ENCODE results near the gene CXCR5.

Gene CXCR5

DNA sequence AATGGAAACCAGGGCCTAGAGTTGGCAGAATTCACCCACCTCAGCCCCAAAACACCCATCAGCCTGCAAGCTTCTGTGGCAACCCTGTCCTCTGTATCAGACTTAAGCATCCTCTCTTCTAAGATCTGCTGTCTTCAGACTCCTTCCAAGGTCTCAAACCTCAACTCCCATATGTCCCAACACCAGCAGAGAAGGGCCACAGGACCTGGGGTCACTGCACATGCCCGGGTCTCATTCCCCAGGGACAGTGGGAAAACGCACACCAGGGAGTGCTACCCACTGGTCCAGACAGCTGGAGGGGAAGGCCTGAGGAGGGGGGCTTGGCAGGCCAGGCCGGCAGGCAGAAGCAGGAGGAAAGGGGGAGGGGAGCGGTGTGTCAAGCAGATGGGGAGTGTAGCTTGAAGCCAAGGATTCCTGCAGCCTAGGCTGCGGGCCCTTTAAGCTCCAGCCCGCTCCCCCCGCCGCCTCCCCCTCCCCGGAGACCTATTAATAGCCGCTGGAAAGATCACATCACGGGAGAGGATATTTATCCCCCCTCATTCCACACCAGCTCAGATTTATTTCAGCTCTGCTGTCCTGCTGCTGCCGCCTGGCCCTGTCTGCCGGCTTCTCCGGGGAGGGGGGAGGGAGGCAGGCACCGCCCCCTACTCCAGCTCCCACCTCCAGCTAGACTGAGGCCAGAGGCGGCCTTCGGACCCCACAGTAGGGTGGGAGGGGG lies 25.4 kb downstream of the CXCR5 start:
- peak; percentile 87 for DNase-seq (ENCODE audit: extremely low read depth, low read depth)
- H3K4me3 ChIP-seq (replicated peaks; ENCODE audit: low read depth, low read length) = peak overlapping the region; percentile 45
- no peak for TF ChIP-seq CTCF (IDR thresholded peaks at IDR 0.05; ENCODE audit: low read depth, low read length, missing control alignments)

- no peak for DNase-seq (ENCODE audit: extremely low read depth, low read depth)
- TF ChIP-seq CTCF (IDR thresholded peaks at IDR 0.05; ENCODE audit: low read depth, low read length, missing control alignments) = no peak
- peak overlapping the region; percentile 45 for H3K4me3 ChIP-seq (replicated peaks; ENCODE audit: low read depth, low read length)
Observed at GRCh38 chr11:118909619-118910308, 26.1 kb downstream of the CXCR5 start.

DNA sequence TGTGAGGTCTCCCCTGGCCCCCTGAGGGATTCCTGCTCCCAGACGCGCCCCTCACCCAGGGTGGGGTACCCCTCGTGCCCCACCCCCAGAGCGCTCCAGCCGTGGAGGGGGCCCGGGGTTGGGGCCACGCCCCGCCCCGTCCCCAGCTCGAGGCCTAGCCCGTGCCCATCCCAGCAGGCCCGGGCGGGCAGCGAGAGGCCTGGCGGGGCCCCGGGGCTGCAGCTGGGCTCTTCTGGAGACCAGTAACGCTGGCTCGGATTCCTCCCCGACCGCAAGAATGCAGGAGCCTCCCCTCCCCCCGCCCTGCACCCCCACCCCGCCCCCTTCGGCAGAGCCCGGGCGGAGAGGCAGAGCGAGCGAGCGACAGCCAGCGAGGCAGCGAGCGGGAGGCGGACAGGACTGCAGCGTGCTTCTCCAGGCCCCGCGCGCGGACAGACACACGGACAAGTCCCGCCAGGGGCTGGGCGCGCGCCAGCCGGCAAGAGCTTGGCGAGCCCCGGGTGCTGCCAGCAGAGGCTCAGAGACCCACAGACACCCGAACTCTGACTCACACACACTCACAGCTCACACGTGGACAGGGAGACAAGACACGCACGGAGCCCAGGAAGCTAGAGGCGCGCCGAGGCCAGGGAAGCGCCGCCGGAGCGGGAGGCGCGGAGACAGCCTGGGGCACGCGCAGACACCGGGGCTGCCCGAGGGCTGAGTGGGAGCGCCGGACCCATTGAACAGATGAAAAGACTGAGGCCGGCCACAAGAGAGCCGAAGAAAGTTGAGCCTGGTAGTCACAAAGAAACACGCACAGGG lies 26.8 kb downstream of the CXCR5 start:
- TF ChIP-seq CTCF (IDR thresholded peaks at IDR 0.05; ENCODE audit: low read depth, low read length, missing control alignments) = no peak
- H3K4me3 ChIP-seq (replicated peaks; ENCODE audit: low read depth, low read length) = peak overlapping the region; percentile 45
- no peak for DNase-seq (ENCODE audit: extremely low read depth, low read depth)

DNA sequence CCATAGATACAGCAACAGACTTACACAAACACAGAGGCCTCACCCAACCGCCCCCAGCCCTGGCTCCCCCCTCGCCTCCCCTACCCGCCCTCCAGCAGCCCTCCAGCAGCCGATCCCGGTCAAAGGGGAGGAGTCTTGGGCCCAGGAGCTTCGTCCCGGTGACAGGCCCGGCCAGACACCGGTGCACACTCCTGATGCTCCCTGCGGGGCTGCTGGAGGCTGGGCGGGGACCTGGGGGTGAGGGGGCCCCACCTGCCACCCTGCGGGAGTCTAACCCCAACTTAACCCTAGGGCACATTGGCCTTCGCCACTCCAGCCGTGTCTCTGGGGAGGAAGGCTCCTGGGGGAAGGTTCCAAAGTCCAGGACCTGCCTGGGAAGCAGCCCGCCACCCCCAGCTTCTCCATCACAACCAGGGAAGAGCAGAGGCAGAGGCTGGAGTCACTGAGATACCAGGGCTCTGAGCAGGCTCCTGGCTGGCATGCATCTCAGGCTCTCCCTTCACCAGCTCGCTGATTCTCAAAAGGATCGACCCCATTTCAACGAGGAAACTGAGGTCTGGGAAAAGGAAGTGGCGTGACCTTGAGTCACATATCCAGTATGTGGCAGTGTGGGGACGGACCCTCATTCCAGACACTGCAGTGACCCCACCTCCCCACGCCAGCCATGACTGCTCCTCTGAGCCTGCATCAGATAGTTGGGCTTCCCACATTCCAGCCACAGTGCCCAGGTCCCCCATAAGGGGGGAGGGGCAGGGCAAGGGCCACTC lies 27.6 kb downstream of the CXCR5 start:
- peak overlapping the region; percentile 45 for H3K4me3 ChIP-seq (replicated peaks; ENCODE audit: low read depth, low read length)
- TF ChIP-seq CTCF (IDR thresholded peaks at IDR 0.05; ENCODE audit: low read depth, low read length, missing control alignments) = no peak
- DNase-seq (ENCODE audit: extremely low read depth, low read depth) = no peak

GRCh38 chr11:118911880-118912741 lies 28.4 kb downstream of the CXCR5 start:
- TF ChIP-seq CTCF (IDR thresholded peaks at IDR 0.05; ENCODE audit: low read depth, low read length, missing control alignments) = no peak
- H3K4me3 ChIP-seq (replicated peaks; ENCODE audit: low read depth, low read length) = peak overlapping the region; percentile 45
- no peak for DNase-seq (ENCODE audit: extremely low read depth, low read depth)
